ENCODE results near the gene DYSF.

- no peak for TF ChIP-seq CTCF (IDR thresholded peaks at IDR 0.05)
- no peak for TF ChIP-seq POLR2AphosphoS5 (IDR thresholded peaks at IDR 0.05; ENCODE audit: low read depth, low read length)
Observed at GRCh38 chr2:71721669-71722068, 268.3 kb downstream of the DYSF start.
